Mucosa of stomach (tissue), 1 donor: ENCODE data around the gene TMEM254.

ENCODE experiments used
- H3K27me3 ChIP-seq: one replicate; pipeline ENCODE4 v1.7.0; 2013; ENCODE audit warnings: mild to moderate bottlenecking, low read length; ENCODE audit not compliant: control insufficient read depth, insufficient read depth
- H3K36me3 ChIP-seq: one replicate; pipeline ENCODE4 v1.7.0; 2013; ENCODE audit warnings: low read length; ENCODE audit not compliant: control insufficient read depth, insufficient read depth
- H3K4me1 ChIP-seq: one replicate; pipeline ENCODE4 v1.7.0; 2013; ENCODE audit warnings: mild to moderate bottlenecking, low read length; ENCODE audit not compliant: control insufficient read depth, insufficient read depth
- H3K4me3 ChIP-seq: one replicate; pipeline ENCODE4 v1.7.0; 2013; ENCODE audit warnings: low read length
- H3K9ac ChIP-seq: one replicate; pipeline ENCODE4 v1.7.0; 2013; ENCODE audit warnings: mild to moderate bottlenecking, low read length, moderate library complexity
- H3K9me3 ChIP-seq: one replicate; pipeline ENCODE4 v1.7.0; 2013; ENCODE audit warnings: mild to moderate bottlenecking, low read length, moderate library complexity; ENCODE audit not compliant: control insufficient read depth
- donor health status: Pancreatic carcinoma.

The TMEM254 gene

DNA sequence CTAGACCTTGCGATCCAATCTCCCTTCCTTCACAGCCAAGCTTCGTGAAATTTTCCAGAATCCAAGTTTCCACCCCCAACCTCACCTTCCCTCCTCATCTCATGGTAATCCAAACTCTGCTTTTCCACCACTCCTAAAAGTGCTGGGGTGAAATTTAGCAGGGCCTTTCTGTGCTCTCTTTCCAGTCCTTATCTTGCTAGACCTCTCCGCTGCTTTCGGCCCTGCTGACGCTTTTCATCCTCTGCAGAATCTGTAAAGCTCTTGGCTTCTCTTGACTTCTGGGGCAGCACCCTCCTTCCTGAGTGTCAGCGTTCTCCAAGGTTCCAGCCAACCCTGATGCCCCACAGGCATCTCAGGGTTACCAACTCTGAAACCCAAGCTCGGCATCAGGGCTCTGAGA, 61.8 kb downstream of the TMEM254 start:
- H3K4me1 ChIP-seq = peaks cover 16% of the 10 kb centered on the region
- no peak overlapping the region for H3K4me3 ChIP-seq

DNA sequence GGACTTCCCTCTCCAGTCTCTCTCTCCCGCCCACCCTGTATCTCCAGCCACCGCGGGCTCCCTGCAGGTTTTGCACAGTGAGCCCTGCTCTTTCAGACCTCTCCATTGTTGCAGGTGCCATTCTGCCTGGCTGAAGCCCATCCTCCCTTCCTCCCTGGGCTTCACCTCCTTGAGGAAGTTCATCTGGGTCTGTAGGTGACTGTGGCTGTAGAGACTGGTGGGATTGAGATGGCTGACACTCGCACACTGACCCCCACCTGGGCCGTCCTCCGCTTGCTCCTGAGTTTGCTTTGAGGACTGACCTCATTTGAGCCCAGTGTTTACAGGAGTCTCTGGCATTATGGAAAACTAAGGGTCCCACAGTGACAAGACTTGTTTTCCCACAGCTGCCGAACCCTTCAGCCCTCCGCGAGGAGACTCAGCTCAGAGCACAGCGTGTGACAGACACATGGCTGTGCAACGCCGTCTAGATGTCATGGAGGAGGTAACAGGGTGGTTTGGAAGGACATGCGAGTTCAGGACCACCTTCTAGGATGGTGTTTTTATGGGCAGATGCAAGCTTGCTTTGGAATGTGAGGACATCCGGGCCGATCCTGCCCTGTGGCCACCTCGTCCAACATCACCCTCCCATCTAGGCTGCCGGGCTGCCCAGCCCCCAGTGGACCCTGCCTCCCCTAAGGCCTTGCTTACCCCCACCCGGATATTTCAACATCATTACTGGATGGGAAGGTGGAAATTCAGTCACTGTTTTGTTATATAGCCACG, 63.4 kb downstream of the TMEM254 start:
- peaks cover 16% of the 10 kb centered on the region for H3K4me1 ChIP-seq
- H3K9ac ChIP-seq = no peak overlapping the region
- peaks cover 4% of the 10 kb centered on the region for H3K27me3 ChIP-seq
- H3K4me3 ChIP-seq = no peak overlapping the region
- no peaks in the 10 kb centered on the region for H3K36me3 ChIP-seq
- no peaks in the 10 kb centered on the region for H3K9me3 ChIP-seq

More for the DNA sequence above, 61.8 kb downstream of the TMEM254 start:
- no peak overlapping the region for H3K9ac ChIP-seq
- no peaks in the 10 kb centered on the region for H3K9me3 ChIP-seq
- H3K36me3 ChIP-seq = no peaks in the 10 kb centered on the region
- peaks cover 4% of the 10 kb centered on the region for H3K27me3 ChIP-seq
